UCSD-AML1 (cell line): ENCODE measurements around the gene IRF4.

ENCODE experiments used
- DNase-seq: peaks from one replicate; lab custom pipeline; 2025; ENCODE audit not compliant: unreplicated experiment; lab: John Stamatoyannopoulos, UW

Gene IRF4

GRCh38 chr6:353642-354614, 37.6 kb upstream of the IRF4 start:
- DNase-seq: no peak

- no peak for DNase-seq
These were observed 36.8 kb upstream of the IRF4 start for GRCh38 chr6:354631-355280.

GRCh38 chr6:355373-356208, 36.0 kb upstream of the IRF4 start:
- no peak for DNase-seq

GRCh38 chr6:356828-357251, 34.7 kb upstream of the IRF4 start:
- DNase-seq: no peak

- no peak for DNase-seq
These were observed 34.2 kb upstream of the IRF4 start for GRCh38 chr6:357261-357790.

- DNase-seq: no peak
These were observed 33.7 kb upstream of the IRF4 start for GRCh38 chr6:357791-358341.

- no peak for DNase-seq
These were observed 33.1 kb upstream of the IRF4 start for GRCh38 chr6:358432-358831.

GRCh38 chr6:358847-359246, 32.7 kb upstream of the IRF4 start:
- no peak for DNase-seq

GRCh38 chr6:359261-360035, 32.1 kb upstream of the IRF4 start:
- DNase-seq: no peak

GRCh38 chr6:360349-360748, 31.2 kb upstream of the IRF4 start:
- DNase-seq: no peak

GRCh38 chr6:360764-361373, 30.7 kb upstream of the IRF4 start:
- no peak for DNase-seq

- no peak for DNase-seq
These were observed 30.0 kb upstream of the IRF4 start for GRCh38 chr6:361411-362132.

- DNase-seq: no peak
These were observed 29.2 kb upstream of the IRF4 start for GRCh38 chr6:362231-362923.

- DNase-seq: no peak
These were observed 28.7 kb upstream of the IRF4 start for GRCh38 chr6:362924-363249.

- no peak for DNase-seq
These were observed 28.3 kb upstream of the IRF4 start for GRCh38 chr6:363291-363690.

- DNase-seq: no peak
These were observed 27.6 kb upstream of the IRF4 start for GRCh38 chr6:363909-364308.

GRCh38 chr6:364609-365540, 26.7 kb upstream of the IRF4 start:
- DNase-seq: no peak

- no peak for DNase-seq
These were observed 25.7 kb upstream of the IRF4 start for GRCh38 chr6:365835-366234.
